K562 (cell line): ENCODE measurements around the gene MILR1. TPM values are rescaled to one million over a fixed set of nuclear protein-coding genes. Genes with fewer than 3 reads are reported as not detected.

Source experiments
- C11orf30 ChIP-seq: fragments of 450-650 bp; IDR thresholded peaks from 2 replicates; pipeline ENCODE4 v1.6.1; 2016; ENCODE audit warnings: low read depth, mild to moderate bottlenecking
- DLX4 ChIP-seq: fragments of 250-450 bp; sonication (Bioruptor Pico); IDR thresholded peaks from 2 replicates; pipeline ENCODE4 v1.6.1; 2021; ENCODE audit warnings: mild to moderate bottlenecking
- E2F6 ChIP-seq, 2 experiments: IDR thresholded peaks; 2 replicates each; pipeline ENCODE4 v1.6.1; 2011; ENCODE audit warnings: borderline replicate concordance in 1 of 2, control low read depth in 1 of 2, low read depth in 1 of 2, low read length in 1 of 2, mild to moderate bottlenecking in 1 of 2, mixed read lengths in 1 of 2, moderate library complexity in 1 of 2; ENCODE audit not compliant: insufficient read depth in 1 of 2, insufficient read length in 1 of 2, poor library complexity in 1 of 2, severe bottlenecking in 1 of 2; ENCODE audit errors: extremely low read depth in 1 of 2
- ETV5 ChIP-seq: sonication (generic); formaldehyde crosslinking; IDR thresholded peaks from 2 replicates; pipeline ENCODE4 v1.4.0; 2020; ENCODE audit warnings: low read depth, mild to moderate bottlenecking, missing genetic modification reagents
- HDAC6 ChIP-seq: IDR thresholded peaks from 2 replicates; pipeline ENCODE4 v1.6.1; 2012; ENCODE audit warnings: low read depth, mild to moderate bottlenecking, control low read depth, inconsistent platforms, low read length, moderate library complexity
- JUND ChIP-seq, 2 experiments: IDR thresholded peaks; 2 replicates in 1 of 2; 3 replicates in 1 of 2; pipeline ENCODE4 v1.6.1; 2011; ENCODE audit warnings: borderline replicate concordance in 2 of 2, low read depth in 2 of 2, low read length in 2 of 2, improper control_type of control experiment in 1 of 2, missing biosample characterization in 1 of 2, missing genetic modification characterization in 1 of 2, missing genetic modification reagents in 1 of 2
- MBD2 ChIP-seq: sonication (generic); IDR thresholded peaks from 2 replicates; pipeline ENCODE4 v1.6.1; 2016; ENCODE audit warnings: low read depth, borderline replicate concordance
- MYC ChIP-seq, 2 experiments: fragments of 250-450 bp in 1 of 2; sonication (Bioruptor Pico) in 1 of 2; IDR thresholded peaks; 2 replicates each; pipeline versions ENCODE4 v1.5.1 to v1.6.1; 2012 to 2021; ENCODE audit warnings: low read depth in 2 of 2, borderline replicate concordance in 1 of 2, improper control_type of control experiment in 1 of 2, low read length in 1 of 2, mild to moderate bottlenecking in 1 of 2, moderate library complexity in 1 of 2
- NCOA1 ChIP-seq: fragments of 450-650 bp; IDR thresholded peaks from 2 replicates; pipeline ENCODE4 v1.6.1; 2016; ENCODE audit warnings: low read depth
- POLR3G ChIP-seq: IDR thresholded peaks from 2 replicates; pipeline ENCODE4 v1.6.1; 2011; ENCODE audit not compliant: insufficient read length, insufficient replicate concordance; ENCODE audit errors: extremely low read depth
- PRPF4 ChIP-seq: fragments of 200-400 bp; formaldehyde crosslinking; IDR thresholded peaks from one replicate; pipeline ENCODE4 v1.6.1; 2017; ENCODE audit warnings: low read length, low read depth, mild to moderate bottlenecking; ENCODE audit not compliant: insufficient read depth, poor library complexity, severe bottlenecking
- RBM25 ChIP-seq: fragments of 200-400 bp; formaldehyde crosslinking; IDR thresholded peaks from 2 replicates; pipeline ENCODE4 v1.6.1; 2018; ENCODE audit warnings: low read length, low read depth, moderate library complexity; ENCODE audit not compliant: severe bottlenecking
- SPI1 ChIP-seq: IDR thresholded peaks from 2 replicates; pipeline ENCODE4 v1.6.1; 2011; ENCODE audit warnings: low read depth, low read length, control low read depth, borderline replicate concordance
- ZC3H11A ChIP-seq: IDR thresholded peaks from 2 replicates; pipeline ENCODE4 v1.6.1; 2012; ENCODE audit warnings: low read depth, low read length, improper control_type of control experiment
- ZNF165 ChIP-seq: fragments of 250-450 bp; sonication (Bioruptor Pico); IDR thresholded peaks from 2 replicates; pipeline ENCODE4 v1.4.0; 2020; ENCODE audit warnings: borderline replicate concordance
- ZNF511 ChIP-seq: sonication (generic); formaldehyde crosslinking; IDR thresholded peaks from 2 replicates; pipeline ENCODE4 v1.8.0; 2022; ENCODE audit warnings: mild to moderate bottlenecking, missing genetic modification reagents
- ZSCAN29 ChIP-seq: fragments of 450-650 bp; IDR thresholded peaks from 2 replicates; pipeline ENCODE4 v1.6.1; 2017
- polyA plus RNA-seq, 8 experiments: library from polyadenylated mRNA; depleted of rRNA in 4 of 8; stranded (reverse) in 5 of 8; unstranded in 3 of 8; fragments of >200 nt; fragmentation: Nextera tagmentation in 2 of 8; fragmentation: Illumina TruSeq in 1 of 8; extraction: Ambion mirVana in 2 of 8; extraction: Trizol in 1 of 8; gene quantifications; 2 replicates each; pipeline versions ENCODE4 v1.2.1 to v1.2.3, GENCODE V29; 2011 to 2014; ENCODE audit warnings: inconsistent platforms in 1 of 8, missing spikeins in 1 of 8
- total RNA-seq, 7 experiments: library from RNA; depleted of rRNA in 6 of 7; stranded (reverse); fragments of >200 nt in 6 of 7; fragmentation: Illumina TruSeq in 2 of 7; extraction: Trizol in 2 of 7; gene quantifications; 2 replicates each; pipeline versions ENCODE4 v1.2.1 to v1.2.3, GENCODE V29; 2011 to 2021; ENCODE audit warnings: low replicate concordance in 1 of 7
- TF ChIP-seq, protein P1 (sequence below): fragments of 450-650 bp; IDR thresholded peaks from 2 replicates; pipeline ENCODE4 v1.6.1; 2017; ENCODE audit warnings: antibody characterized with exemption, mild to moderate bottlenecking
- TF ChIP-seq, protein P2 (sequence below): fragments of 250-450 bp; sonication (Bioruptor Pico); IDR thresholded peaks from 2 replicates; pipeline ENCODE4 v1.8.0; 2021; ENCODE audit warnings: moderate library complexity, mild to moderate bottlenecking, inconsistent platforms

The MILR1 gene
- total and polyA plus RNA-seq, 9 of the 15 experiments (the other 6 are each of a cell fraction or from before 2014, with no cell fraction given) = 3.8 to 14.1 (median 7.1) TPM

DNA sequence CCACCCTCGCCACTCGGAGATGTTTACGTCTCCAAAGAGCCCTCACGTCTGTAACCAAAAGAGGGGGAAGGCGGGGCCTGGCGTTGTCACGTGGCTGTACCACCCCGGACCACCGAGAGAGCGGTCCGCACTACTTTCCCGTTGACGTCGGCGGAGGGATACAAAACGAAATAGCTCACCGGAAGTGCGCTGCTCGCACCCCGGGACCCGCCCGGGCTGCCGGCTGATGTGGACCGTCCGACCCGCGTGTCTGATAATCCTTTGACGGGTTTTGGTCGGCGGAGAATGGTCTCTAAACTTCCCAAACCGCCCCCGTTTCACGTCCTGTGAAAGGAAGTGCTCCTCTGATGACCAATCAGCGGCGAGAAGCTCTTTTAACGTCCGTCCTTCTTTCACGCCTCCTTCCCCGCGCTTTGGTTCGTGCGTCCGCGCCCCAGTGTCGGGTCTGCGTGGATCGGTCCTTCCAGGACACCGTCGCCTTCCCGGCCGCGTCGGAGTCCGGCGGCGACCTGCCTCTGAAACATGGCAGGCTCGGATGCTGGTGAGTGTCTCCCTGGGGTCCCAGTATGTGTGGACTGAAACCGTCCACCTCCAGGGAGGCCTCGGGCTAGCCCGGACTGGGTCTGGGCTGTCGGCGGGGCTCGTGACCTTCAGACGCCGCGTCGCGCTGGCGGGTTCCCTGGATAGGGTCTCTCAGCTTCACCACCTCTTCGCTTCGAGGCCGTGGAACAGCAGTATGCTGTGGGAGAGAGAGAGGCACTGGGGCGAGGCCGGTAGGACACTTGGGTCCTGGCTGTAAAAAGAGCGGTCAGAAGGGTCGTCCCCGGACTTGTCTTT lies 57.9 kb downstream of the MILR1 start, which contains the start of gene CEP95 (continued):
- TF ChIP-seq PRPF4 (no peak), DLX4 (no peak), JUND (IDR thresholded peaks at IDR 0.05; ENCODE audit: borderline replicate concordance, low read depth, low read length) (no peak), JUND (tag; IDR thresholded peaks at IDR 0.05; ENCODE audit: borderline replicate concordance, low read depth, low read length) (peak; percentile 63; the same call in 1 of the 3 replicates), HDAC6 (no peak), C11orf30 (peak; percentile 52), RBM25 (no peak), E2F6 (IDR thresholded peaks at IDR 0.05; ENCODE audit: borderline replicate concordance in 1 of 2, extremely low read depth in 1 of 2, insufficient read depth in 1 of 2, insufficient read length in 1 of 2, low read depth in 1 of 2, low read length in 1 of 2, poor library complexity in 1 of 2, severe bottlenecking in 1 of 2) (peak; percentile 86 to 88), ZSCAN29 (no peak), ZNF165 (CRISPR knock-in tag) (no peak), MBD2 (no peak; the same call in 1 of the 2 replicates), ETV5 (CRISPR knock-in tag) (peak; percentile 97), SPI1 (peak; percentile 83), ZNF511 (peak; percentile 45; the same call in 1 of the 2 replicates), MYC (IDR thresholded peaks at IDR 0.05; ENCODE audit: low read depth, low read length) (peak; percentile 89), MYC (CRISPR knock-in tag; IDR thresholded peaks at IDR 0.05; ENCODE audit: borderline replicate concordance, low read depth) (peak; percentile 17; the same call in 1 of the 2 replicates), ZC3H11A (no peak), NCOA1 (0 out of 2 replicates have a peak, but pooled peaks have one; percentile 59), POLR3G (no peak)
- TF ChIP-seq, protein P1, sequence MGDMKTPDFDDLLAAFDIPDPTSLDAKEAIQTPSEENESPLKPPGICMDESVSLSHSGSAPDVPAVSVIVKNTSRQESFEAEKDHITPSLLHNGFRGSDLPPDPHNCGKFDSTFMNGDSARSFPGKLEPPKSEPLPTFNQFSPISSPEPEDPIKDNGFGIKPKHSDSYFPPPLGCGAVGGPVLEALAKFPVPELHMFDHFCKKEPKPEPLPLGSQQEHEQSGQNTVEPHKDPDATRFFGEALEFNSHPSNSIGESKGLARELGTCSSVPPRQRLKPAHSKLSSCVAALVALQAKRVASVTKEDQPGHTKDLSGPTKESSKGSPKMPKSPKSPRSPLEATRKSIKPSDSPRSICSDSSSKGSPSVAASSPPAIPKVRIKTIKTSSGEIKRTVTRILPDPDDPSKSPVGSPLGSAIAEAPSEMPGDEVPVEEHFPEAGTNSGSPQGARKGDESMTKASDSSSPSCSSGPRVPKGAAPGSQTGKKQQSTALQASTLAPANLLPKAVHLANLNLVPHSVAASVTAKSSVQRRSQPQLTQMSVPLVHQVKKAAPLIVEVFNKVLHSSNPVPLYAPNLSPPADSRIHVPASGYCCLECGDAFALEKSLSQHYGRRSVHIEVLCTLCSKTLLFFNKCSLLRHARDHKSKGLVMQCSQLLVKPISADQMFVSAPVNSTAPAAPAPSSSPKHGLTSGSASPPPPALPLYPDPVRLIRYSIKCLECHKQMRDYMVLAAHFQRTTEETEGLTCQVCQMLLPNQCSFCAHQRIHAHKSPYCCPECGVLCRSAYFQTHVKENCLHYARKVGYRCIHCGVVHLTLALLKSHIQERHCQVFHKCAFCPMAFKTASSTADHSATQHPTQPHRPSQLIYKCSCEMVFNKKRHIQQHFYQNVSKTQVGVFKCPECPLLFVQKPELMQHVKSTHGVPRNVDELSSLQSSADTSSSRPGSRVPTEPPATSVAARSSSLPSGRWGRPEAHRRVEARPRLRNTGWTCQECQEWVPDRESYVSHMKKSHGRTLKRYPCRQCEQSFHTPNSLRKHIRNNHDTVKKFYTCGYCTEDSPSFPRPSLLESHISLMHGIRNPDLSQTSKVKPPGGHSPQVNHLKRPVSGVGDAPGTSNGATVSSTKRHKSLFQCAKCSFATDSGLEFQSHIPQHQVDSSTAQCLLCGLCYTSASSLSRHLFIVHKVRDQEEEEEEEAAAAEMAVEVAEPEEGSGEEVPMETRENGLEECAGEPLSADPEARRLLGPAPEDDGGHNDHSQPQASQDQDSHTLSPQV = peak; percentile 27; the same call in 1 of the 2 replicates
- TF ChIP-seq, protein P2, sequence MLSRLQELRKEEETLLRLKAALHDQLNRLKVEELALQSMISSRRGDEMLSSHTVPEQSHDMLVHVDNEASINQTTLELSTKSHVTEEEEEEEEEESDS = no peak
